MM.1S (cell line): ENCODE results near the gene HOXD9.

ENCODE experiments used
- EZH2 ChIP-seq: fragments of 300-600 bp; sonication (generic); optimal IDR thresholded peaks from 2 replicates; pipeline ENCODE3; 2017; ENCODE audit warnings: low read depth, mild to moderate bottlenecking, antibody characterized with exemption, low read length, mixed read lengths
- TF ChIP-seq, protein P1 (sequence below): fragments of 300-600 bp; sonication (generic); IDR thresholded peaks from 2 replicates; pipeline ENCODE4 v1.5.1; 2016; ENCODE audit warnings: antibody characterized with exemption, low read length, mixed read lengths

DNA sequence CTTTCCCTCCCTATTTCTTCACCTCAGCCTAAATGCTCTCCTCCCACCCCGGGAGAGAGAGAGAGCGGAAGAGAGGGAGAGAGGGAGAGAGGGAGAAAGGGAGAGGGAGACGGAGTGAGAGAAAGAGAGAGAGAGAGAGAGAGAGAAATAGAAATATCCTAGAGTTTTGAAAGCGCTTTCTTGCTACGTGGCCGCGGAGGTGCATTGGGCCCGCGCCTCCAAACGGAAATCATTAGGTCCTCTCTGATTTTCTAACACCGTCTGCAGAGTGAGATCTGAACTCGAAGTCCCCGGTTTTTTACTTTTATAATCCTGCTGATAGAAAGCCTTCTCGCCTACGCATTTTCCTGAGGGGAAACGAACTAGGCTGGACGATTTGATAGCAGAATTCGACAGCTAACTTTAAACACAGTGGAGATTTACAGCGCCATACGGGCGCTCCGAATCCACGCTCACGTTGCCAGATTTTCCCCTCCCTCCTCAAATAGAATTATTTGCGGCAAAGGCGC, 37.9 kb upstream of the HOXD9 start:
- TF ChIP-seq, protein P1, sequence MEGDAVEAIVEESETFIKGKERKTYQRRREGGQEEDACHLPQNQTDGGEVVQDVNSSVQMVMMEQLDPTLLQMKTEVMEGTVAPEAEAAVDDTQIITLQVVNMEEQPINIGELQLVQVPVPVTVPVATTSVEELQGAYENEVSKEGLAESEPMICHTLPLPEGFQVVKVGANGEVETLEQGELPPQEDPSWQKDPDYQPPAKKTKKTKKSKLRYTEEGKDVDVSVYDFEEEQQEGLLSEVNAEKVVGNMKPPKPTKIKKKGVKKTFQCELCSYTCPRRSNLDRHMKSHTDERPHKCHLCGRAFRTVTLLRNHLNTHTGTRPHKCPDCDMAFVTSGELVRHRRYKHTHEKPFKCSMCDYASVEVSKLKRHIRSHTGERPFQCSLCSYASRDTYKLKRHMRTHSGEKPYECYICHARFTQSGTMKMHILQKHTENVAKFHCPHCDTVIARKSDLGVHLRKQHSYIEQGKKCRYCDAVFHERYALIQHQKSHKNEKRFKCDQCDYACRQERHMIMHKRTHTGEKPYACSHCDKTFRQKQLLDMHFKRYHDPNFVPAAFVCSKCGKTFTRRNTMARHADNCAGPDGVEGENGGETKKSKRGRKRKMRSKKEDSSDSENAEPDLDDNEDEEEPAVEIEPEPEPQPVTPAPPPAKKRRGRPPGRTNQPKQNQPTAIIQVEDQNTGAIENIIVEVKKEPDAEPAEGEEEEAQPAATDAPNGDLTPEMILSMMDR = no peak
- no peak for TF ChIP-seq EZH2
